ENCODE results near the gene ADAM12. TPM values are rescaled to one million over a fixed set of nuclear protein-coding genes. Genes with fewer than 3 reads are reported as not detected.

Gene ADAM12
- total RNA-seq, 1 experiment from 2014 or later: 16.8 TPM

- intact Hi-C loops (cut with micrococcal nuclease; ENCODE audit: unreplicated experiment): no loop called here
- no peak overlapping the region for H2AFZ ChIP-seq
- no peak for TF ChIP-seq EZH2 (IDR thresholded peaks at IDR 0.05; ENCODE audit: low read depth)
- H4K20me1 ChIP-seq (ENCODE audit: insufficient read depth): no peaks in the 10 kb centered on the region
- H3K9me2 ChIP-seq (ENCODE audit: insufficient read depth): no peaks in the 10 kb centered on the region
- H3F3A ChIP-seq (ENCODE audit: insufficient read depth, low read depth): no peaks in the 10 kb centered on the region
- H3K36me3 ChIP-seq (ENCODE audit: low read depth): no peaks in the 10 kb centered on the region
- no peaks in the 10 kb centered on the region for H3K27me3 ChIP-seq (ENCODE audit: insufficient read depth, low read depth)
- DNase-seq: no peak
- H3K4me3 ChIP-seq: no peak overlapping the region
- no peaks in the 10 kb centered on the region for H3K79me2 ChIP-seq (ENCODE audit: low read depth)
- ChIA-PET POLR2A (ENCODE audit: unreplicated experiment) (no interaction called here), CTCF (no interaction called here)
- BruUV-seq (replicated peaks): no TSS peak
- H3K4me1 ChIP-seq (replicated peaks; ENCODE audit: insufficient read depth): peaks cover 20% of the 10 kb centered on the region
- no peaks in the 10 kb centered on the region for H3K9me3 ChIP-seq (ENCODE audit: insufficient read depth, low read depth)
- no peak overlapping the region for H3K27ac ChIP-seq
- H3K4me2 ChIP-seq: no peak overlapping the region
Observed at GRCh38 chr10:126016882-126017281, 371.4 kb downstream of the ADAM12 start.

GRCh38 chr10:126016156-126016805 is 372.0 kb downstream of the ADAM12 start:
- Histone ChIP-seq H3K4me3 (no peak overlapping the region), H3K79me2 (ENCODE audit: low read depth) (no peaks in the 10 kb centered on the region), H2AFZ (no peak overlapping the region), H3K36me3 (ENCODE audit: low read depth) (no peaks in the 10 kb centered on the region), H3F3A (ENCODE audit: insufficient read depth, low read depth) (no peaks in the 10 kb centered on the region), H4K20me1 (ENCODE audit: insufficient read depth) (no peaks in the 10 kb centered on the region), H3K27me3 (ENCODE audit: insufficient read depth, low read depth) (no peaks in the 10 kb centered on the region), H3K4me1 (replicated peaks; ENCODE audit: insufficient read depth) (peaks cover 20% of the 10 kb centered on the region), H3K9me2 (ENCODE audit: insufficient read depth) (no peaks in the 10 kb centered on the region), H3K27ac (no peak overlapping the region), H3K9me3 (ENCODE audit: insufficient read depth, low read depth) (no peaks in the 10 kb centered on the region), H3K4me2 (no peak overlapping the region)
- TF ChIP-seq CTCF (conservative IDR thresholded peaks at IDR 0.05) (no peak), EZH2 (IDR thresholded peaks at IDR 0.05; ENCODE audit: low read depth) (no peak)
- ChIA-PET POLR2A (ENCODE audit: unreplicated experiment) (no interaction called here), CTCF (no interaction called here)
- intact Hi-C loops (cut with micrococcal nuclease; ENCODE audit: unreplicated experiment): no loop called here
- no TSS peak for BruUV-seq (replicated peaks)
- no peak for DNase-seq

DNA sequence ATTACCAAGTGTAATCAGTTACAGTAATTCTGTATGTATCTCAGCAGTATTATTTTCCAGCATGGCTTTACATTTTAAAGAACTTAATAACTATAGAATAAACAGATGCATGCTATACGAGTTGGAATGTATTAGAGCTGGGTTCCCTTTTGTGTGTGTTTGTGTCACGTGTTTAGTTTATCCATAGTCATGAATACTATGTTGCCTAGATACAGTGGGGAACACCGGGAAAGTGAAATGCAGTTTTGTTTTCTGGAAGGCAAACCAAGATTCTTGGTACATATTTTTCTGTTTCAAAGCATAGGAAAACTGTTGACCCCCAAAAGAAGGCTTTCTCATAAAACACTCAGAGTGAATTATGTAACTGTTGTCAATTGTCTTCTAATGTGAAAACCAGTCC is 372.9 kb downstream of the ADAM12 start:
- no peak overlapping the region for H3K4me3 ChIP-seq
- H3K27ac ChIP-seq: no peak overlapping the region
- H3K79me2 ChIP-seq (ENCODE audit: low read depth): no peaks in the 10 kb centered on the region
- no peak for DNase-seq
- no peaks in the 10 kb centered on the region for H3K9me2 ChIP-seq (ENCODE audit: insufficient read depth)
- no peak overlapping the region for H3K4me2 ChIP-seq
- H2AFZ ChIP-seq: no peak overlapping the region
- H4K20me1 ChIP-seq (ENCODE audit: insufficient read depth): no peaks in the 10 kb centered on the region
- intact Hi-C loops (cut with micrococcal nuclease; ENCODE audit: unreplicated experiment): no loop called here
- no peaks in the 10 kb centered on the region for H3F3A ChIP-seq (ENCODE audit: insufficient read depth, low read depth)
- H3K9me3 ChIP-seq (ENCODE audit: insufficient read depth, low read depth): no peaks in the 10 kb centered on the region
- H3K4me1 ChIP-seq (replicated peaks; ENCODE audit: insufficient read depth): peaks cover 20% of the 10 kb centered on the region
- BruUV-seq (replicated peaks): no TSS peak
- POLR2A ChIA-PET (ENCODE audit: unreplicated experiment): no interaction called here
- no peaks in the 10 kb centered on the region for H3K27me3 ChIP-seq (ENCODE audit: insufficient read depth, low read depth)
- CTCF ChIA-PET: no interaction called here
- H3K36me3 ChIP-seq (ENCODE audit: low read depth): no peaks in the 10 kb centered on the region
- TF ChIP-seq CTCF (conservative IDR thresholded peaks at IDR 0.05) (no peak), EZH2 (IDR thresholded peaks at IDR 0.05; ENCODE audit: low read depth) (no peak)

DNA sequence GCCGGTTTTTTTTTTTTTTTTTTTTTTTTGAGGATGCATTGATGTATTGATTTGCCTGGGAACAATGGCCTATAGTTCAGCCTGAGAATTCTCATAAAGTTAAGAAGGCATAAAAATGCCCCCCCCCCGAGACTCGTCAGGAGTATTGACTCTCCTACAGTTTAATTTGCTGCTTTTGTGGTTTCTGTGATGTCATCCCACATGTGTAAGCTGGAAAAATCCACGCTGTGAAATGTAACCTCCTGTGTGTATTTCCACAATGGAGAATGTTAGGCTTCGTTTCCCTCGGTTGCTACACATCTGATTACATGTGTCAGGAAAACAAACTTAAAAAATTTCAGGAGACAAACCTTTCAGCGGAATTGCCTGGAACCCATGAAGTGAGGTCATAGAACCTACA is 374.0 kb downstream of the ADAM12 start:
- no peak for DNase-seq
- H3K4me1 ChIP-seq (replicated peaks; ENCODE audit: insufficient read depth): peaks cover 20% of the 10 kb centered on the region
- no TSS peak for BruUV-seq (replicated peaks)
- H3K27ac ChIP-seq: no peak overlapping the region
- no peak for TF ChIP-seq CTCF (conservative IDR thresholded peaks at IDR 0.05)
- TF ChIP-seq EZH2 (IDR thresholded peaks at IDR 0.05; ENCODE audit: low read depth): no peak
- H3K36me3 ChIP-seq (ENCODE audit: low read depth): no peaks in the 10 kb centered on the region
- no peak overlapping the region for H3K4me2 ChIP-seq
- no peaks in the 10 kb centered on the region for H3K9me3 ChIP-seq (ENCODE audit: insufficient read depth, low read depth)
- ChIA-PET CTCF (interaction anchor here (0.5 kb wide), 1 partner anchor 80 kb away, joined by 5 read pairs; no protein-coding TSS in a partner anchor), POLR2A (ENCODE audit: unreplicated experiment) (no interaction called here)
- H3K9me2 ChIP-seq (ENCODE audit: insufficient read depth): no peaks in the 10 kb centered on the region
- H2AFZ ChIP-seq: no peak overlapping the region
- intact Hi-C loops (cut with micrococcal nuclease; ENCODE audit: unreplicated experiment): no loop called here
- H3K27me3 ChIP-seq (ENCODE audit: insufficient read depth, low read depth): no peaks in the 10 kb centered on the region
- no peak overlapping the region for H3K4me3 ChIP-seq
- H4K20me1 ChIP-seq (ENCODE audit: insufficient read depth): no peaks in the 10 kb centered on the region
- no peaks in the 10 kb centered on the region for H3K79me2 ChIP-seq (ENCODE audit: low read depth)
- H3F3A ChIP-seq (ENCODE audit: insufficient read depth, low read depth): no peaks in the 10 kb centered on the region
